Esophagus muscularis mucosa (tissue), 4 donors: ENCODE data around the gene FAM171A1.

Source experiments
- EP300 ChIP-seq: sonication (generic); formaldehyde crosslinking; IDR thresholded peaks from one replicate; pipeline ENCODE4 v1.6.1; 2017; ENCODE audit warnings: antibody characterized with exemption
- POLR2A ChIP-seq: fragments of 450-650 bp; IDR thresholded peaks from one replicate; pipeline ENCODE4 v1.6.1; 2017; ENCODE audit warnings: antibody characterized with exemption, moderate library complexity, mild to moderate bottlenecking, low read depth
- TF ChIP-seq, protein P1 (sequence below), 3 experiments: fragments of 200-600 bp in 2 of 3; fragments of 450-650 bp in 1 of 3; sonication (generic) in 2 of 3; IDR thresholded peaks; one replicate each; pipeline ENCODE4 v1.5.1; 2017 to 2019; ENCODE audit warnings: antibody characterized with exemption in 3 of 3, mild to moderate bottlenecking in 2 of 3, moderate library complexity in 1 of 3

DNA sequence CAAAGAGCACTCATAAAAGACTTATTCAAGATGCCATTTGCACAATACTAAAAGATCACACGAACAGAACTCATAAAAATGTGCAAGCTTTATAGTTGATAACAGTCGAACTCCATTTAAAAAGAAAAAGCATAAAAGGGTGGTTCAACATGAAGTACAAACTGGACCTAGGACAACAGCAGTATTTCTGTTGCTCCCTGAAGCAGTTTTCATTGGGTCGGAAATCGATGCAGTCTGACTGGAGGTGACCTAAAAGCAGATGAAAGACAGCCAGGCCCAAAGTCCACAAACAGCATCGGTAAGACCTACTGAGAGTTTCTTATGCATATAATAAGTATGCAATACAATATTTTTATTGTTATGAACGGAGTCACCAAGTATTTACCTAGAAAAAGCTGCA, 23.9 kb downstream of the FAM171A1 start:
- TF ChIP-seq POLR2A (no peak), EP300 (no peak)
- TF ChIP-seq, protein P1, sequence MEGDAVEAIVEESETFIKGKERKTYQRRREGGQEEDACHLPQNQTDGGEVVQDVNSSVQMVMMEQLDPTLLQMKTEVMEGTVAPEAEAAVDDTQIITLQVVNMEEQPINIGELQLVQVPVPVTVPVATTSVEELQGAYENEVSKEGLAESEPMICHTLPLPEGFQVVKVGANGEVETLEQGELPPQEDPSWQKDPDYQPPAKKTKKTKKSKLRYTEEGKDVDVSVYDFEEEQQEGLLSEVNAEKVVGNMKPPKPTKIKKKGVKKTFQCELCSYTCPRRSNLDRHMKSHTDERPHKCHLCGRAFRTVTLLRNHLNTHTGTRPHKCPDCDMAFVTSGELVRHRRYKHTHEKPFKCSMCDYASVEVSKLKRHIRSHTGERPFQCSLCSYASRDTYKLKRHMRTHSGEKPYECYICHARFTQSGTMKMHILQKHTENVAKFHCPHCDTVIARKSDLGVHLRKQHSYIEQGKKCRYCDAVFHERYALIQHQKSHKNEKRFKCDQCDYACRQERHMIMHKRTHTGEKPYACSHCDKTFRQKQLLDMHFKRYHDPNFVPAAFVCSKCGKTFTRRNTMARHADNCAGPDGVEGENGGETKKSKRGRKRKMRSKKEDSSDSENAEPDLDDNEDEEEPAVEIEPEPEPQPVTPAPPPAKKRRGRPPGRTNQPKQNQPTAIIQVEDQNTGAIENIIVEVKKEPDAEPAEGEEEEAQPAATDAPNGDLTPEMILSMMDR (IDR thresholded peaks at IDR 0.05), result no peak
